HG03139 (cell line): ENCODE measurements around the gene PLK1.
"Not testable (repeated sequence)": the region's sequence is repeated elsewhere in the genome, so short reads cannot be mapped to it uniquely, and the experiment has no call there.

ENCODE experiments used
- ATAC-seq: cut with Tn5 transposase; IDR thresholded peaks from one replicate; pipeline ENCODE4 v1.9.1; 2021; ENCODE audit not compliant: unreplicated experiment

PLK1 gene

DNA sequence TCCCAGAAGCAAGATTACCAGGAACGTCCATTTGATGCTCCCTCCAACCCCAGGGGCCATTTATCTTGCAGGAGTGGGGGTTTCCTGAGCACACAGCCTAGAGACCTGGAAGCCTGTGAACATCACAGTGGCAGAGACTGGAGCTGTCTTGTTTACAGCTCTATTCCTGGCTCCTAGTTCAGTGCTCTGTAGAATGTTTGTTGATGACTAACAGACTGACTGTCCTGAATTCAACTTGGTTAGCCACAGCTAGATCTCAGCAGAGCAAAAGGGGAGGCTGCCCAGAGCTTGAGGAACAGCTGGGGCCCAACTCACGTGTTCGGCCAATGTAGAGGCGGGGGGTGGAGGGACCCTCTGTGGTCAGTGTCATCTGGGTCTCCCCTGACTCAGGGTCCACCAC lies 27.8 kb downstream of the PLK1 start:
- ATAC-seq: no peak

- ATAC-seq: no peak
These were observed 30.8 kb downstream of the PLK1 start for GRCh38 chr16:23709536-23709935.

DNA sequence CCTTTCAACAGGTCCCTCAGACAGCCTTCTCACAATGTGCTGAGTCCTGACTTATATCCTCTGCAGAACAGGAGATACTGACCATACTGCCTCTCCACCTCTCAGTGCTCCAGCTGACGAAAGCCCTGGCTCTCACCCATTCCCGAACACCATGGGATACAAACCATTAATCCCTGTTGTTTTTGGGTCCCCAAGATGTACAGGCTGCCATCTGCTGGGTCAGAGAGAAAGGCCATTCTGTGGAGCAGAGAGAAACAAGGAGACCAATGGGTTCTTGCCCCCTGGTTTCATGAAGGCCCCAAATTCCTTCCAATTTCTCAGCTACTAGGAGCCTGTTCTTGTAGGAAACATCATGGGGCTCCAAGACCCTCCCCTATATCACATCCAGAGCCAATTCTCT lies 31.3 kb downstream of the PLK1 start:
- ATAC-seq: no peak

DNA sequence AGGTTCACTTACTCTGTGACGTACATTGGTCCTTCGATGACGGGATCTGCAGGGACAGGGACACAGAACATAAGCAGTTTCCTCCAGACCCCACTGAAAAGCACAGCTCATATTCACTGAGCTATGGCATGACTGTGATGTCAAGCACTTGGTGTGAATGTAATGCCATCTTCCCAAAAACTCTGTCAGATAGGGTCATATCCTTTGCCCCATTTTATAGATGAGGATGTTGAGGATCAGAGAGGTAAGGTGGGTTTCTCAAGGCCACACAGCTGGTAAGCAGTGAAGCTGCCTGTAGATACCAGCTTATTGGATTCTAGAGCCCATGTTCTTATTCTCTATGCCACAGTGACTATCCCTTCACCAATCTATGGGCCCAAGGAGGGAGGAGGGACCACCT lies 31.8 kb downstream of the PLK1 start:
- no peak for ATAC-seq

- ATAC-seq: no peak
These were observed 33.1 kb downstream of the PLK1 start for GRCh38 chr16:23711785-23712184.

GRCh38 chr16:23712976-23713375 lies 34.3 kb downstream of the PLK1 start, which contains the start of gene ERN2:
Gene ERN2 (minus strand): TSS chr16:23713222. CDS start chr16:23713187, 35 bp downstream.
- ATAC-seq: no peak

DNA sequence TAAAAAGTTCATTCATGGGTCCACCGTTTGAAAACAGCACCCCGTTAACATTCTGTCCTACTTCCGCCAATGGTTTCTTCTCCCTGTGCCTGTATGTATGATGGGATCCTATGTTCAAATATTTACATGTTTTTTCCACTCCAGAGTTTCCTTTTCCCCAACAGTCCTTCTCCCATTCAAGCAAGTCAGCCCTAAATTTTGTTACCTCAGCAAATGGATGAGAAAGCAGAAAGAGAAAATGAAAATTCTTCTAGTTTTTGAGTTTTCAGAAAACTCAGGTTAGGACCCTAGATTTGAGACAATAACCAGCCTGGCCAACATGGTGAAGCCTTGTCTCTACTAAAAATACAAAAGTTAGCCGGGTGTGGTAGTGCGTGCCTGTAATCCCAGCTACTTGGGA lies 37.8 kb downstream of the PLK1 start:
- no peak for ATAC-seq

GRCh38 chr16:23722613-23723240 lies 44.0 kb downstream of the PLK1 start:
- not testable (repeated sequence) for ATAC-seq

- ATAC-seq: no peak
These were observed 45.6 kb downstream of the PLK1 start for GRCh38 chr16:23724096-23724784.

DNA sequence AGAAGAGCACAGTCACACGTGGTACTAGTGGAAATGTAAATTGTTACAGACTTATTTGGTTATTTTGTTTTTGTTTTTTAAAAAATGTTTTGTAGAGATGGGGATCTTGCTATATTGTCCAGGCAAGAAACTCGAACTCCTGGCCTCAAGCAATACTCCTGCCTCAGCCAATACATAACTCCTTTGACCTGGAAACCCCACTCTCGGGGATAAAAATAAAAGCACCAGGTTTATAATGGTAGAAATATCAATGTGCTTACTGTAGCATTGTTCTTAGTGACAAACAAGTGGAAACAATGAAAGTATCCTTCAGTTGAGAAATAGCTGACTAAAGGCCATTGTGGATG lies 46.1 kb downstream of the PLK1 start:
- ATAC-seq: no peak

- ATAC-seq: no peak
These were observed 48.0 kb downstream of the PLK1 start for GRCh38 chr16:23726710-23727109.

DNA sequence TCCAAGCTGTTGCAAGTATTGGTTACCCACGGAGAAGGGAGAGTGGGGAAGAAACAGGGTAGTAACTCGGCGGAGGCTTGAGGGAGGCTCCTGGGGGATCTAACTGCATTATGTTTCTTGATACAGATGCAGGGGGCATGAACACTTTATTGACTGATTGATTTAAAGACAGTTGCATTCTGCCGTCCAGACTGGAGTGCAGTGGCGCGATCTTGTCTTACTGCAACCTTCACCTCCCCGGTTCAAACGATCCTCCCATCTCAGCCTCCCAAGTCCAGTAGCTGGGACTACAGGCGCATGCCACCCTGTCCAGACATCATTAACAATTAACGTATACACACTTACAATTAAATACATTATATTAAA lies 49.4 kb downstream of the PLK1 start:
- no peak for ATAC-seq

DNA sequence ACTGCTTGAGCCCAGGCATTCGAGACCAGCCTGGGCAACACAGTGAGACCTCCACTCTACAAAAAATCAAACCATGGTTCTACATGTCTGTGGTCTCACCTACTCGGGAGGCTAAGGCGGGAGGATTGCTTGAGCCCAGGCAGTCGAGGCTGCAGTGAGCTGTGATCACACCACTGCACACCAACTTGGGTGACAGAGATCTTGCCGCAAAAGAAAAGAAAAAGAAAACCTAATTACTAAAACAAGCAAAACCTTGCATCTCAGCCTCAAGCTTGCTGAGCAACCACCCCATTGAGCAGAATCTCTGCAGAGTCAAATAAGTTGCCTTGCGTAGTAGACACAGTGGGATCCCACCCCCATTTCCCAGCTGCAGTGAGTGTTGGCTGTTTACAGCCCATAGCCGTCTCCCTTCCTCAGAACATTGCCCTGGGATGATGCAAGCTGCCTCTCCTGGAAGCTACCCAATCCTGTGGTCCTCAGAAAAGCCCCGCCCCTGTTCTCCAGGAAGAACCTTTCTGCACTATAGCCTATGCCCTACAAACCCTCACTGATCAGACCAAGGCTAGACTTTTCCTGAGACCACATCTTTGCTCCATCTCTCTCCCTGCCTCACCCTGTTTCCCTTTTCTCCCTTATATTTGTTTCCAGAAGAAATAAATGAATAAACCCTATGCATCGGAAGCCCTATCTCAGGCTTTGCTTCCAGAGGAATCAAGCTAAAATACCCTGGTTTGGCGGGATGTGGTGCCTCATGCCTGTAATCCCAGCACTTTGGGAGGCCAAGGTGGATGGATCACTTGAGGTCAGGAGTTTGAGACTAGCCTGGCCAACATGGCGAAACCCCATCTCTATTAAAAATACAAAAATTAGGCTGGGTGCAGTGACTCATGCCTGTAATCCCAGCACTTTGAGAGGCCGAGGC lies 51.1 kb downstream of the PLK1 start:
- ATAC-seq: no peak

DNA sequence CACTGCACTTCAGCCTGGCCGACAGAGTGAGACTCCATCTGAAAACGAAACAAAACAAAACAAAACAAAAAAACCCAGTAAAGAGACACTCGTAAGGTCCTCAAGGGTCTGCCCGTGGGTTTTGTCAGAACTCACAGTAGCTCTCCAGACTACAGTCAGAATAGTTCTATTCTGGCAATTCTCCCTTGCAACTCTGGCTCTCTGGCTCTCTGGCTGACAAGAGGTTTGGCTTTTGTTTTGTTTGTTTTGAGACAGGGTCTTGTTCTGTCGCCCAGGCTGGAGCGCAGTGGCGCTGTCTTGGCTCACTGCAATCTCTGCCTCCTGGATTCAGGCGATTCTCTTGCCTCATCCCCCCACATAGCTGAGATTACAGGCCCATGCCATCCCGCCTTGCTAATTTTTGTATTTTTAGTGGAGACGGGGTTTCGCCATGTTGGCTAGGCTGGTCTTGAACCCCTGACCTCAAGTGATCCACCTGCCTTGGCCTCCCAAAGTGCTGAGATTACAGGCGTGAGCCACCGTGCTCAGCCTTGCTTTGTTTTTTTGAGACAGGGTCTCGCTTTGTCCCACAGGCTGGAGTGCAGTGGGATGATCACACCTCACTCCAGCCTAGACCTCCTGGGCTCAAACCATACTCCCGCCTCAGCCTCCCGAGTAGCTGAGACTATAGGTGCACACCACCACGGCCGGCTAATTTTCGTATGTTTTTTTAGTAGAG lies 55.6 kb downstream of the PLK1 start:
- no peak for ATAC-seq

- not testable (repeated sequence) for ATAC-seq
These were observed 58.8 kb downstream of the PLK1 start for GRCh38 chr16:23737423-23738028.

- ATAC-seq: no peak
These were observed 60.8 kb downstream of the PLK1 start for GRCh38 chr16:23739516-23739915.
